Colonic mucosa (tissue), 4 donors: ENCODE data around the gene NID1. TPM values are rescaled to one million over a fixed set of nuclear protein-coding genes. Genes with fewer than 3 reads are reported as not detected.

Experiments
- DNase-seq: peaks from one replicate; pipeline ENCODE4 v3.0.0-alpha.2; 2020
- H3K27ac ChIP-seq: fragments of 200-600 bp; one replicate; pipeline ENCODE4 v1.8.0; 2021
- H3K27me3 ChIP-seq: fragments of 200-600 bp; one replicate; pipeline ENCODE4 v1.8.0; 2021
- H3K36me3 ChIP-seq: fragments of 200-600 bp; one replicate; pipeline ENCODE4 v1.8.0; 2021
- H3K4me1 ChIP-seq: fragments of 200-600 bp; one replicate; pipeline ENCODE4 v1.8.0; 2021; ENCODE audit warnings: mild to moderate bottlenecking
- H3K4me3 ChIP-seq: fragments of 200-600 bp; one replicate; pipeline ENCODE4 v1.8.0; 2021
- H3K9ac ChIP-seq, 2 donors: one replicate each; pipeline ENCODE4 v1.7.0; 2013; ENCODE audit warnings: control low read depth in 2 of 2, low read depth in 2 of 2, low read length in 2 of 2
- H3K9me3 ChIP-seq: fragments of 200-600 bp; one replicate; pipeline ENCODE4 v1.8.0; 2021
- CTCF ChIP-seq: fragments of 200-600 bp; IDR thresholded peaks from one replicate; pipeline ENCODE4 v1.8.0; 2022; ENCODE audit warnings: antibody characterized with exemption, mild to moderate bottlenecking
- intact Hi-C: fragments of 100-400 bp; cut with DNase I; formaldehyde crosslinking; loops from one replicate; pipeline ENCODE4 v1.14.1; 2022
- total RNA-seq, 2 donors: library from RNA; stranded (reverse); fragmentation: NEBNext Ultra II Directional in 1 of 2; extraction: Animal tissue kit (Norgen Biotek cat#: 25700) in 1 of 2; gene quantifications; one replicate each; pipeline ENCODE4 v1.2.1, GENCODE V29; 2021
- donor health status: healthy.
- donor health status: DM: no; HTN: no; CAD: no.
- donor health status: DM: no; HTN: no; CAD: no.

Gene NID1
- total RNA-seq, 2 donors from 2014 or later, result 8.8 to 25.5 TPM

GRCh38 chr1:235997931-235998330 lies 67.0 kb downstream of the NID1 start:
- H3K9ac ChIP-seq, result no peak overlapping the region
- no peak for TF ChIP-seq CTCF
- H3K27ac ChIP-seq, result no peak overlapping the region
- peaks cover 4% of the 10 kb centered on the region for H3K4me1 ChIP-seq
- no peaks in the 10 kb centered on the region for H3K27me3 ChIP-seq
- intact Hi-C loops, result no loop called here
- H3K4me3 ChIP-seq, result no peak overlapping the region
- no peak for DNase-seq
- no peaks in the 10 kb centered on the region for H3K36me3 ChIP-seq
- H3K9me3 ChIP-seq, result no peaks in the 10 kb centered on the region

- no peaks in the 10 kb centered on the region for H3K27me3 ChIP-seq
- intact Hi-C loops, result no loop called here
- H3K27ac ChIP-seq, result no peak overlapping the region
- no peak overlapping the region for H3K4me3 ChIP-seq
- TF ChIP-seq CTCF, result no peak
- H3K9me3 ChIP-seq, result no peaks in the 10 kb centered on the region
- H3K9ac ChIP-seq, result no peak overlapping the region
- peaks cover 4% of the 10 kb centered on the region for H3K4me1 ChIP-seq
- H3K36me3 ChIP-seq, result no peaks in the 10 kb centered on the region
- DNase-seq, result no peak
Measured at GRCh38 chr1:235997049-235997448, 67.8 kb downstream of the NID1 start.

- intact Hi-C loops, result no loop called here
- Histone ChIP-seq H3K27me3 (no peaks in the 10 kb centered on the region), H3K9ac (no peak overlapping the region), H3K27ac (no peak overlapping the region), H3K4me1 (peaks cover 3% of the 10 kb centered on the region), H3K9me3 (no peaks in the 10 kb centered on the region), H3K4me3 (no peak overlapping the region), H3K36me3 (no peaks in the 10 kb centered on the region)
- no peak for DNase-seq
- TF ChIP-seq CTCF, result no peak
Measured at GRCh38 chr1:235996048-235996785, 68.7 kb downstream of the NID1 start.

- Histone ChIP-seq H3K4me3 (no peak overlapping the region), H3K36me3 (no peaks in the 10 kb centered on the region), H3K9me3 (no peaks in the 10 kb centered on the region), H3K9ac (no peak overlapping the region), H3K4me1 (no peaks in the 10 kb centered on the region), H3K27ac (no peak overlapping the region), H3K27me3 (no peaks in the 10 kb centered on the region)
- intact Hi-C loops, result no loop called here
- no peak for TF ChIP-seq CTCF
- DNase-seq, result no peak
Measured at GRCh38 chr1:235995511-235995910, 69.4 kb downstream of the NID1 start.

- Histone ChIP-seq H3K9me3 (no peaks in the 10 kb centered on the region), H3K27me3 (no peaks in the 10 kb centered on the region), H3K9ac (no peak overlapping the region), H3K36me3 (no peaks in the 10 kb centered on the region), H3K4me3 (no peak overlapping the region), H3K27ac (no peak overlapping the region), H3K4me1 (no peaks in the 10 kb centered on the region)
- intact Hi-C loops, result no loop called here
- TF ChIP-seq CTCF, result no peak
- no peak for DNase-seq
Measured at GRCh38 chr1:235993652-235994051, 71.2 kb downstream of the NID1 start.
